Tibial nerve (tissue), 4 donors: ENCODE results near the gene MAPKAP1. TPM values are rescaled to one million over a fixed set of nuclear protein-coding genes. Genes with fewer than 3 reads are reported as not detected.
"Not testable (repeated sequence)": the region's sequence is repeated elsewhere in the genome, so short reads cannot be mapped to it uniquely, and the experiment has no call there.

Experiments
- DNase-seq, 2 donors: peaks; one replicate each; pipeline ENCODE4 v3.0.0-alpha.2; 2019; ENCODE audit warnings: low spot score in 2 of 2
- H3K27ac ChIP-seq, 4 donors: fragments of 200-600 bp; sonication (generic) in 3 of 4; one replicate each; pipeline ENCODE4 v1.5.1; 2017 to 2019; ENCODE audit warnings: mild to moderate bottlenecking in 1 of 4
- H3K27me3 ChIP-seq, 2 donors: fragments of 200-600 bp; sonication (generic) in 1 of 2; one replicate each; pipeline versions ENCODE4 v1.5.1 to v1.6.0; 2017 to 2019
- H3K36me3 ChIP-seq, 3 donors: fragments of 200-600 bp; sonication (generic); one replicate each; pipeline ENCODE4 v1.5.1; 2018 to 2019
- H3K4me1 ChIP-seq, 4 donors: fragments of 200-600 bp; sonication (generic) in 3 of 4; one replicate each; pipeline ENCODE4 v1.5.1; 2017 to 2019
- H3K4me3 ChIP-seq, 4 donors: fragments of 200-600 bp; sonication (generic) in 3 of 4; one replicate each; pipeline ENCODE4 v1.5.1; 2017 to 2019; ENCODE audit warnings: mild to moderate bottlenecking in 1 of 4, moderate library complexity in 1 of 4
- H3K9me3 ChIP-seq, 4 donors: fragments of 200-600 bp; sonication (generic) in 3 of 4; one replicate each; pipeline ENCODE4 v1.5.1; 2017 to 2019
- CTCF ChIP-seq, 5 experiments: fragments of 200-600 bp in 3 of 5; fragments of 450-650 bp in 2 of 5; sonication (generic) in 3 of 5; IDR thresholded peaks; one replicate each; pipeline ENCODE4 v1.5.1; 2016 to 2019; ENCODE audit warnings: antibody characterized with exemption in 5 of 5, mild to moderate bottlenecking in 3 of 5, moderate library complexity in 2 of 5
- EP300 ChIP-seq, 2 donors: sonication (generic); formaldehyde crosslinking; IDR thresholded peaks; one replicate each; pipeline ENCODE4 v1.6.1; 2017; ENCODE audit warnings: antibody characterized with exemption in 2 of 2, mild to moderate bottlenecking in 1 of 2
- POLR2A ChIP-seq, 2 donors: fragments of 450-650 bp; IDR thresholded peaks; one replicate each; pipeline ENCODE4 v1.6.1; 2017; ENCODE audit warnings: antibody characterized with exemption in 2 of 2, mild to moderate bottlenecking in 2 of 2, moderate library complexity in 2 of 2
- WGBS, 2 donors: methylation state at CpG; one replicate each; pipeline ENCODE4 v1.1.5; 2018; 5-methylcytosine and 5-hydroxymethylcytosine counted together
- total RNA-seq, 4 donors: library from RNA; depleted of rRNA; stranded (reverse); fragments of >200 nt; gene quantifications; one replicate each; pipeline ENCODE4 v1.1.0, GENCODE V29; 2016

The MAPKAP1 gene
- total RNA-seq, 4 donors from 2014 or later: 61.4 to 111 (median 92.7) TPM

GRCh38 chr9:125703662-125704061 is 3.3 kb downstream of the MAPKAP1 start:
- 82 to 84% methylated on average over 4 of the region's 4 CpGs for WGBS, 2 donors
- H3K27ac ChIP-seq: no peak overlapping the region
- TF ChIP-seq POLR2A (IDR thresholded peaks at IDR 0.05) (no peak), EP300 (IDR thresholded peaks at IDR 0.05) (no peak), CTCF (IDR thresholded peaks at IDR 0.05) (no peak)

GRCh38 chr9:125701351-125701750 is 5.7 kb downstream of the MAPKAP1 start:
- 80 to 85% methylated on average over 6 of the region's 6 CpGs for WGBS, 2 donors
- no peak overlapping the region for H3K4me3 ChIP-seq
- H3K27ac ChIP-seq: no peak overlapping the region
- no peaks in the 10 kb centered on the region for H3K9me3 ChIP-seq
- peaks cover 0 to 30% (median 6%) of the 10 kb centered on the region in 4 donors for H3K4me1 ChIP-seq
- no peak for DNase-seq
- TF ChIP-seq CTCF (IDR thresholded peaks at IDR 0.05) (no peak), POLR2A (IDR thresholded peaks at IDR 0.05) (no peak), EP300 (IDR thresholded peaks at IDR 0.05) (no peak)
- no peaks in the 10 kb centered on the region for H3K36me3 ChIP-seq
- H3K27me3 ChIP-seq: no peaks in the 10 kb centered on the region

More at GRCh38 chr9:125703662-125704061, 3.3 kb downstream of the MAPKAP1 start:
- Histone ChIP-seq H3K4me3 (no peak overlapping the region), H3K9me3 (no peaks in the 10 kb centered on the region), H3K4me1 (peaks cover 0 to 41% (median 10%) of the 10 kb centered on the region in 4 donors), H3K27me3 (no peaks in the 10 kb centered on the region), H3K36me3 (no peaks in the 10 kb centered on the region)
- no peak for DNase-seq

- Histone ChIP-seq H3K9me3 (no peaks in the 10 kb centered on the region), H3K27ac (no peak overlapping the region), H3K27me3 (no peaks in the 10 kb centered on the region), H3K4me1 (peaks cover 0 to 25% (median under 1%) of the 10 kb centered on the region in 4 donors), H3K36me3 (no peaks in the 10 kb centered on the region), H3K4me3 (no peak overlapping the region)
- WGBS, 2 donors: 81 to 87% methylated on average over 2 of the region's 2 CpGs
- TF ChIP-seq EP300 (IDR thresholded peaks at IDR 0.05): no peak
- no peak for TF ChIP-seq CTCF (IDR thresholded peaks at IDR 0.05)
- TF ChIP-seq POLR2A (IDR thresholded peaks at IDR 0.05): no peak
- DNase-seq: no peak
Measured at GRCh38 chr9:125700791-125701190, 6.2 kb downstream of the MAPKAP1 start.

- Histone ChIP-seq H3K4me1 (peaks cover 0 to 24% (median 0%) of the 10 kb centered on the region in 4 donors), H3K27me3 (no peaks in the 10 kb centered on the region), H3K9me3 (no peaks in the 10 kb centered on the region), H3K36me3 (no peaks in the 10 kb centered on the region), H3K27ac (no peak overlapping the region), H3K4me3 (no peak overlapping the region)
- TF ChIP-seq CTCF (IDR thresholded peaks at IDR 0.05) (no peak), POLR2A (IDR thresholded peaks at IDR 0.05) (no peak), EP300 (IDR thresholded peaks at IDR 0.05) (no peak)
- WGBS, 2 donors: 80 to 92% methylated on average over 3 of the region's 3 CpGs
- no peak for DNase-seq
Measured at GRCh38 chr9:125699870-125700269, 7.1 kb downstream of the MAPKAP1 start.

- H3K27me3 ChIP-seq: no peaks in the 10 kb centered on the region
- H3K27ac ChIP-seq: no peak overlapping the region
- DNase-seq: no peak
- 64 to 67% methylated on average over 6 of the region's 6 CpGs for WGBS, 2 donors
- H3K4me3 ChIP-seq: no peak overlapping the region
- no peaks in the 10 kb centered on the region for H3K9me3 ChIP-seq
- no peaks in the 10 kb centered on the region for H3K36me3 ChIP-seq
- TF ChIP-seq CTCF (IDR thresholded peaks at IDR 0.05): no peak
- TF ChIP-seq EP300 (IDR thresholded peaks at IDR 0.05): no peak
- TF ChIP-seq POLR2A (IDR thresholded peaks at IDR 0.05): no peak
- peaks cover 0 to 19% (median 0%) of the 10 kb centered on the region in 4 donors for H3K4me1 ChIP-seq
Measured at GRCh38 chr9:125696106-125696647, 10.8 kb downstream of the MAPKAP1 start.

GRCh38 chr9:125695548-125695947 is 11.5 kb downstream of the MAPKAP1 start:
- H3K4me1 ChIP-seq: peaks cover 0 to 15% (median 0%) of the 10 kb centered on the region in 4 donors
- not testable (repeated sequence) for H3K4me3 ChIP-seq, H3K27ac ChIP-seq, H3K36me3 ChIP-seq, H3K27me3 ChIP-seq, DNase-seq, H3K9me3 ChIP-seq
- WGBS, 2 donors: 74 to 87% methylated on average over 8 of the region's 8 CpGs
